ENCODE measurements around the gene F8. TPM values are rescaled to one million over a fixed set of nuclear protein-coding genes. Genes with fewer than 3 reads are reported as not detected.
"Not testable (repeated sequence)": the region's sequence is repeated elsewhere in the genome, so short reads cannot be mapped to it uniquely, and the experiment has no call there.

F8 gene
- total RNA-seq, 1 donor from 2014 or later = 49.4 TPM

DNA sequence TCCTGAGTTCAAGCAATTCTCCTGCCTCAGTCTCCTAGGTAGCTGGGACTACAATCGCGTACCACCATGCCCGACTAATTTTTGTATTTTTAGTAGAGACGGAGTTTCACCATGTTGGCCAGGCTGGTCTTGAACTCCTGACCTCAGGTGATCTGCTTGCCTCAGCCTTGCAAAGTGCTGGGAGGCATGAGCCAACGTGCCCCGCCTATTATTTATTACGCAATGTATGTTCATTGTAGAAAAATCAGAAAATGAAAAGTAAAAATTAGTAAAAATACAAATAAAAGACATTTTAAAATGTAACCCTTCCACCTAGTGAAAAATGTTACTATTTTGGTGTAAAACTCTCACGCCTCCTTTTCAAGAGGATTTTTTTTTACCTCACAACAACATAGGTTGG is 122.2 kb downstream of the F8 start:
- ATAC-seq = no peak
- intact Hi-C loops (cut with micrococcal nuclease) = no loop called here
- no peak for DNase-seq

DNA sequence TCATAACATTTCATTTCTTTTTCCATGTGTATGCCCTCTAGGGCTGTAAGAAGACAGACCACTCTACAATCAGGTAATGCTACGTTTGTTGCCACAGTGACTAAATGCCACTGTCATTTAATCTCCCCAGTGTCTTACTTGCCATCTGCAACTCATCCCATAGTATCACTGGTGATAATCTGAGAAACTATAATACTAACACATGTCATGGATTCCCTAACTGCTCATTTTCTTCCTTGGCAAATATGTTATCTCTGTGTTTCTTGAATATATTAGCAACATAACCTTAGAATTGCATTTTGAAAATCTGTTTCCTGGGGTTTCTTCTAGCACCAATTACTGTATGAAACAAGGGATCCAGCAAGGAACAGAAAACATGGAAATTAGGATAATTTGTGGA is 130.2 kb downstream of the F8 start:
- ATAC-seq = no peak
- intact Hi-C loops (cut with micrococcal nuclease) = no loop called here

DNA sequence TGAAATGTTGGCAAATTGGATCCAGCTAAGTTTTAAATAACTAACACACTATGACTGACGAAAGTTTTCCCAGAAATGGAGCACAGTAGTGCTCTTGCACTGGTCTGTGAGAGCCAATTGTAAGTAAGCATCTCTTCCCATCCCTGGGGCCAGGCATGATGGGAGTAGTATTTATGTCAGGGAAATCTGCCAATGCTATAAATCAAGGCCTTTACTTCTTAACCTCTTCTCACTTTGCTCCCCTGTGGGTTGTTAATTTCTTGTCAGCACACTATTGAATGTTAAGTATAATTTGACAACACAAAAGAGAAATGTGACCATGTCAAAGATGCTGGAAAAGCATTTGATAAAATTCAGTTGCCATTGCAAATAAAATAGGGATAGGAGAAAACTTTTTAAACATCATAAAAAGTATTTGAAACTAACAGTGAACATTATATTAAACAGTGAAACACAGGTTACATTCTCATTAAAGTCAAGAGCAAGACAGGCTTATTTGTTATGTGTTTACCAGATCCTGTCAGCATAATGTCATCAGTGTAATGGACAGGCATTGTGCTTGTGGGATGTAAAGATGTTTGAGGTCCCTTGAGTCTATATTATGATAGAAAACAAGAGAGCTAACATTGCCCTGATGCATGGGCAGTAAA is 131.4 kb downstream of the F8 start:
- ATAC-seq (no peak), DNase-seq (no peak)
- intact Hi-C loops (cut with micrococcal nuclease) = no loop called here

More for the DNA sequence above, 130.2 kb downstream of the F8 start:
- no peak for DNase-seq

DNA sequence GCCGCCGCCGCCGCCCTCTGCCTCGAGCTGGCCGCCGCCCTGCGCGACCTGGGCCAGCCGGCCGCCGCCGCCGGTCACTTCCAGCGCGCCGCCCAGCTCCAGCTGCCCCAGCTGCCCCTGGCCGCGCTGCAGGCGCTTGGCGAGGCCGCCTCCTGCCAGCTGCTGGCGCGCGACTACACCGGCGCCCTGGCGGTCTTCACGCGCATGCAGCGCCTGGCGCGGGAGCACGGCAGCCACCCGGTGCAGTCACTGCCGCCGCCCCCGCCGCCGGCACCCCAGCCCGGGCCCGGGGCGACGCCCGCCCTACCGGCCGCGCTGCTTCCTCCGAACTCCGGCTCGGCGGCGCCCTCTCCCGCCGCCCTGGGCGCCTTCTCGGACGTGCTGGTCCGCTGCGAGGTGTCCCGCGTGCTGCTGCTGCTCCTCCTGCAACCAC is 135.7 kb downstream of the F8 start:
- intact Hi-C loops (cut with micrococcal nuclease); DNase-seq: not testable (repeated sequence)
- peak; percentile 68 for ATAC-seq

DNA sequence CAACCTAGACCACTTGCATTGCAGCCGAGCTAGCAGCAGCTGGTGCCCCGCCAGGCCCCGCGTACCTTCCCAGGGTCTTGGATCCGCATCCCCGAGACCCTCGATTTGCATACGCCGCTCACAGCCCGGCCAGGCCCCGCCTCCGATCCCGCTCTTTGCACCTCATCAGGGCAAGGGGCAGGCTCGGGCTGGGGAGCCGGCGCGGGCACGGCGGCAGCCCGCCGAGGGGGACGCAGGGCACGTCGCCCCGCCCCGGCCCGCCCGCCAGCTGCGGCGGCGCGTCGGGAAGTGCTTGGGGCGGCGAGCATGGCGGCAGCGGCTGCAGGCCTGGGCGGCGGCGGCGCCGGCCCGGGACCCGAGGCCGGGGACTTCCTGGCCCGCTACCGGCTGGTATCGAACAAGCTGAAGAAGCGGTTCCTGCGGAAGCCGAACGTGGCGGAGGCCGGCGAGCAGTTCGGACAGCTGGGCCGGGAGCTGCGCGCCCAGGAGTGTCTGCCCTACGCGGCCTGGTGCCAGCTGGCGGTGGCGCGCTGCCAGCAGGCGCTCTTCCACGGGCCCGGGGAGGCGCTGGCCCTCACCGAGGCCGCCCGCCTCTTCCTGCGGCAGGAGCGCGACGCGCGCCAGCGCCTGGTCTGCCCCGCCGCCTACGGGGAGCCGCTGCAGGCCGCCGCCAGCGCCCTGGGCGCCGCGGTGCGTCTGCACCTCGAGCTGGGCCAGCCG is 136.3 kb downstream of the F8 start, which contains the start of gene F8A1:
Gene F8A1 (plus strand): TSS at position 287 of the 720 bp plus-strand sequence. CDS start 20 bp downstream, at position 307.
- intact Hi-C loops (cut with micrococcal nuclease) = not testable (repeated sequence)
- DNase-seq = peak; percentile 77
- ATAC-seq = peak; percentile 90

DNA sequence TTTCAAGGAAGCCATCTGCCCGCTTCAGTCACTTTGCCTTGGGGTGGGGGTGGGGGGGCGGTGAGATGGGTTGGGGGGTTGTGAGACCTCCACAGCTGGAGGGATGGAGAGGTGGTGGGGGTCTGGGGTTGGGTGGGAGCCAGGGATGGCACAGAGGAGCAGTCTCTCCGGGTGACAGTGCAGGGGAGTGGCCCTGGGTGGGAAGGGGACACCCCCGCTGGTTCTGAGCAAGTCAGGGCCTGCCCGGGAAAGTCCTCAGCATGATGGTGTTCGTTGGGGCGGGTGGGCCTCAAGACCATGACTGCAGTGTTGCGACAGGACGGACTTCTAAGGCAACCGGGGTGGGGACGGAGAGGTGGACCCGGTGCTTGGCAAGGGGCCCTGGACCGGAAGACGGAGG is 137.0 kb downstream of the F8 start:
- DNase-seq; intact Hi-C loops (cut with micrococcal nuclease): not testable (repeated sequence)
- ATAC-seq = peak; percentile 11

DNA sequence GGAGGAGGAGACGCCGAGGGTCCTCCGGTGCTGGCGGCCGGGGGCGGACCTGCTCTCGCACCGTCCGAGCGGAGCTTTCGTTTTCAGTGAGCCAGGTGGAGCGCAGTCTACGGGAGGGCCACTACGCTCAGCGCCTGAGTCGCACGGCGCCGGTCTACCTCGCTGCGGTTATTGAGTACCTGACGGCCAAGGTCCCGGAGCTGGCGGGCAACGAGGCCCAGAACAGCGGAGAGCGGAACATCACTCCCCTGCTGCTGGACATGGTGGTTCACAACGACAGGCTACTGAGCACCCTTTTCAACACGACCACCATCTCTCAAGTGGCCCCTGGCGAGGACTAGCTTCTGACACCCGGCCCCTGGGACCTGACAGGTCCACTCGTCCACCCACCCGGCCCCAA is 137.5 kb downstream of the F8 start:
- DNase-seq = peak; percentile 18
- intact Hi-C loops (cut with micrococcal nuclease); ATAC-seq: not testable (repeated sequence)

DNA sequence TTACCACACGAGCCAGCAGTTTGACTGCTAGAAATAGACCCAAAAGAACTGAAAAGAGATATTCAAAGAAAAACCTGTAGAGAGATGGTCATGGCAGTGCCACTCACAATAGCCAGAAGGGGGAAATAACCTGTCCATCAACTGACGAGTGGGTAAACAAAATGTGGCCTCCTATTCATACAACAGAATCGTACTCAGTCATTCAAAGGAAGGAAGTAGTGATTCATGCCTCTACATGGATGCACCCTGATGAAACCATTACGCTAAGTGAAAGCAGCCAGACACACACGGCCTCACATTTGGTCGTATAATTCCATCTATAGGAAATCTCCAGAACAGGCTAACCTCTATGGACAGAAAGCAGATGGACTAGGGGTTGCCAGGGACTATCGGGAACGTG is 138.5 kb downstream of the F8 start:
- DNase-seq; intact Hi-C loops (cut with micrococcal nuclease); ATAC-seq: not testable (repeated sequence)

DNA sequence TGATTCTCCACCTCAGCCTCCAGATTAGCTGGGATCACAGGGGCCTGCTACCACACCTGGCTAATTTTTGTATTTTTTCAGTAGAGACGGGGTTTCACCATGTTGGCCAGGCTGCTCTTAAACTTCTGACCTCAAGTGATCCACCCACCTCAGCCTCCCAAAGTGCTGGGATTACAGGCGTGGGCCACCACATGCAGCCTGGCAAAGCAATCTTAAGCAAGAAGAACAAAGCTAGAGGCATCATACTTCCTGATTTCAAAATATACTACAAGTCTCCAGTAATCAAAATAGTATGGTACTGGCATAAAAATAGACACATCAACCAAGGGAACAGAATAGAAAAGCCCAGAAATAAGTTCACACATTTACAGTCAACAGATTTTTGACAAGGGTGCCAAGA is 149.2 kb downstream of the F8 start:
- ATAC-seq = no peak
- intact Hi-C loops (cut with micrococcal nuclease) = no loop called here
- DNase-seq = no peak

DNA sequence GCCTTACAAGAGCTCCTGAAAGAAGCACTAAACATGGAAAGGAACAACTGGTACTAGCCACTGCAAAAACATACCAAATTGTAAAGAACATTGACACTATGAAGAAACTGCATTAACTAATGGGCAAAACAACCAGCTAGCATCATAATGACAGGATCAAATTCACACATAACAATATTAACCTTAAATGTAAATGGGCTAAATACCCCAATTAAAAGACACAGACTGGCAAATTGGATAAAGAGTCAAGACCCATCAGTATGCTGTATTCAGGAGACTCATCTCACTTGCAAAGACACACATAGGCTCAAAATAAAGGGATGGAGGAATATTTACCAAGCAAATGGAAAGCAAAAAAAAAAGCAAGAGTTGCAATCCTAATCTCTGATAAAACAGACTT is 154.0 kb downstream of the F8 start:
- intact Hi-C loops (cut with micrococcal nuclease); DNase-seq; ATAC-seq: not testable (repeated sequence)

DNA sequence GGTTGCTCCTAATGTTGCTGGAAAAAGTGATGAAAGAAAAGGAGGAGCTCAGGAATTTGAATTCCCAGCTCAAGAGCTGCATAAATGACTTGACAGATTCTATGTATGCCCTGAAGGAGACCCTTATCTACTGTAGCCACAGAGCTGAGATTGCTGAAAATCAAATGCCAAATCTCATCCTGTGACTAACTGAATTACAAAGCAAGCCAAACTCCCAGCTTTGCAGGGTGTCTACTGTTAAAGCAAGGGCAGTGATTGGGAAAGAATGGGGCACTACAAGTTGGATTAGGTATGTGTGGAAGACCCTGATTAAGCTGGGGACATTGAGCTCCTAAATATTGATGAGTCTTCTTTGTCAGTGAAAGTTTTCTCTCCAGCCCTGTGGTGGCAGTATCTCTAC is 167.3 kb downstream of the F8 start:
- no peak for DNase-seq
- intact Hi-C loops (cut with micrococcal nuclease) = no loop called here
- ATAC-seq = no peak

DNA sequence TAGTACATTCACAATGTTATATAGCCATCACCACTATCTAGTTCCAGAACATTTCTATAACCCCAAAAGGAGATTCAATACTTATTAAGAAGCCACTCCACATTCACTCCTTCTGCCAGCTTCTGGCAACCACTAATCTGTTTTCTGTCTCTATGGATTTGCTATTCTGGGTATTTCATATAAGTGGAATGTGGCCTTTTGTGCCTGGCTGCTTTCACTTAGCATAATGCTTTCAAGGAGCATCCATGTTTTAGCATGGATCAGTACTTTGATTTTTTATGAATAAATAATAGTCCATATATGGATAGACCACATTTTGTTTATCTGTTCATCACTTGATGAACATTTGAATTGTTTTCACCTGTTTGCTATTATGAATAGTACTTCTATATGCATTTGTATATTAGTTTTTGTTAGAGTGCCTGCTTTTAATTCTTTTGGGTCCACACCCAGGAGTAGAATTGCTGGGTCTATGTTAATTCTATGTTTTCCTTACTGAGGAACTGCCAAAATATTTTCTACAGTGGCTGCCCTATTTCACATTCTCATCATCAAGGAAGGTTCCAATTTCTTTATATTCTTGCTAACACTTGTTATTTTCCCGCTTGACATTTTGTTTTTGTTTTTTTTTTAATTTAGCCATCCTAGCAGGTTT is 171.4 kb downstream of the F8 start:
- intact Hi-C loops (cut with micrococcal nuclease) = no loop called here
- ATAC-seq (no peak), DNase-seq (no peak)

DNA sequence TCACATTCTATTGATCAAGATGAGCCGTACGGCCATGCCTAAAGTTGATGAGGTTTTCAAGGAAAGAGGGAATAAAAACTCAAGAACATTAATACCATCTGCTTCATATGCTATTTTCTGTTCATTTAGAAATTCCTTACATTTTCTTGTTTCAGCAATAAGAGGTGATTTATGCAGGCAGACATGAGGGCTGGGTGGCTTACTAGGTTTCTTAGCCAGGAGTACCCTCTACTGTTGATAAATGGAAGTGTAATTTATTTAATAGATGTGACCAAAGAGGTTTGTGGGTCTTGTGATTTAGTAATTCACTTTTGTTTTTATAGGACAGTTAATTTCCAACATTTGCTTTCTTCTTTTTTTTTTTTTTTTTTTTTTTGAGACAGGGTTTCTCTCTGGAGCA is 181.7 kb downstream of the F8 start:
- intact Hi-C loops (cut with micrococcal nuclease) = no loop called here
- ATAC-seq (peak; percentile 25), DNase-seq (no peak)

DNA sequence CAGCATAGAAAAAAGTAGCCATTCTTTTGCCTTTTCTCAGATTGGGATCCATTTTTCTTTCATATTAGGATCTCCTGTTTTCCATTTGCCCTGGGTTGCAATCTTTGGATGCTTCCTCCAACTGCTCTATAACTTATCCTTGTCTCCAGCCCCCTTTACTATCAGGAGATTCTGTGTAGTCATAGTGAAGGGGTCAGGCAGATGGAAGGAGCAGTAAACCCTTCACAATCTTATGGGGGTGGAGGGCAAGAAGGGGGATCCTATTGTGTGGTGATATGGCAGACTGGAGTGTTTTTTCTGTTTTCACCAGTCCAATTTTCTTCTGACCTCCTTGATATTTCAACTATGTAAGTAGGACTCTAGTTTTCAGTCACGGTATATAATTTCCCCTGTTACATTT is 186.4 kb downstream of the F8 start:
- ATAC-seq = no peak
- intact Hi-C loops (cut with micrococcal nuclease) = no loop called here
- DNase-seq = no peak

DNA sequence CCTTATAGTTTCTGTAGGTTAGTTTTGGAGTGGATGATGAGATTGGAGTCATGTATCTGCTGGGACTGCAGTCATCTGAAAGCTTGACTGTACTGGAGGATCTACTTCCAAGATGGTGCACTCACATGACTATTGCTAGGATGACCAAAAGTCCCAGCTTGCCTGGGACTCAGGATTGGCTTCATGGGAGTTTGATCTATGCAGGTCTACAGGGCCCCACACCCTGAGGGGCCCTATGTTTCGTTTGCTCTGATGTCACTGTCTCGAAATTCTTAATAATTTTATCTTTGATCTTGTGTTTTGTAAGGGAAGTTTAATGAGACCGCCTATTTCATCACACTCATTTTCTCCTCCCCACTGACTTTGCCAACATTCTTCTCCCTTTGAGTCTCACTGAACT is 188.0 kb downstream of the F8 start, which contains the start of gene SMIM9:
Gene SMIM9 (minus strand): TSS at position 101 of the 400 bp plus-strand sequence. CDS start 3,806 bp downstream, outside the sequence.
- DNase-seq (no peak), ATAC-seq (no peak)
- intact Hi-C loops (cut with micrococcal nuclease) = no loop called here

DNA sequence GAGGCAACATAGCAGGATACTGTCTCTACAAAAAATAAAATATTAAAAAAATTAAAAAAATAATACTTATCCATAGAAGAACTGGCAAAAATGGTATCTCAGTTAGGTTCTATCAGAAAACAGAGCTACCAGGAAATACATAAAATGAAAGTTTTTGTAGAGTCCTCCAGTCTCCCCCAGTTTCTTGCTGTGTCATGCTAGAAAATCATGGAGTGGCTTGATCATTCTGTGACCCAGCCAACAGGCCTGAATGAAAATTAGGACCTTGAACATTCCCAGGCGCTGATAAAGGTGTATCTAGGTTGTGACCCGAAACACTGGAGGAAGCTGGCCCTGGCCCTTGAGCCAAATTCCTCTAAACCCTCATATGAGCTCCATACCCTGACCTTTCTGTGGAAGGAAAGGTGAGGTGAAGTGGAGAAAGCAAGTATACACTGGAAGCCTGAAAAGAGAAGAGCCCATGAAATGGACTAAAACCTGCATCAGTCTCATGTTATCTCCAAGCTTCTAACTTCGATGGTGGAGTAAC is 188.7 kb downstream of the F8 start:
- no peak for ATAC-seq
- intact Hi-C loops (cut with micrococcal nuclease) = no loop called here
- DNase-seq = no peak

DNA sequence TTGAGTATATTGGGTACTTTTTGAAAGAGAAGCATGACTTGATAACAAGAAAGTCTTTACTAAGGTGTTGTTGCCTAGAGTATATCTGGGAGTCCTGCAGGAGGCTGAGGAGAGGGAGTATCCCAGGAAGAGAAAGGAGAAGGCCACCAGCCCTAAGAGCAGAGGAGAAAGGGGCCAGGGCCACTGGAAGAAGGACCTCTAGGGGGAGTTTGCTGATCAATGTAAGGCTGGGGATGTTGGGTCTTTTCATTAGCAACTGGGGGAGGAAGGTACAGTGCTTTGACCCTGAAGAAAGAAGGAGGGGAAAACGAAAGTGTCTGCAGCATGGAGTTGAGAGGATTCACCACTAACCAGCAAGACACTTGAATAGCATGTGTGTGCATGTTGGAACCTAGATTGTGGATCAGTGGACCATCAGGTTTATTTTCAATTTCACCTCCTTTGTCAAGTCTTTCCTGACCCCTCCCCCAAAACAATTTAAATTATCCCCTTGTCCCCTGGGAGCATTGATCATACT is 192.5 kb downstream of the F8 start:
- no peak for ATAC-seq
- intact Hi-C loops (cut with micrococcal nuclease) = no loop called here
- DNase-seq = no peak

DNA sequence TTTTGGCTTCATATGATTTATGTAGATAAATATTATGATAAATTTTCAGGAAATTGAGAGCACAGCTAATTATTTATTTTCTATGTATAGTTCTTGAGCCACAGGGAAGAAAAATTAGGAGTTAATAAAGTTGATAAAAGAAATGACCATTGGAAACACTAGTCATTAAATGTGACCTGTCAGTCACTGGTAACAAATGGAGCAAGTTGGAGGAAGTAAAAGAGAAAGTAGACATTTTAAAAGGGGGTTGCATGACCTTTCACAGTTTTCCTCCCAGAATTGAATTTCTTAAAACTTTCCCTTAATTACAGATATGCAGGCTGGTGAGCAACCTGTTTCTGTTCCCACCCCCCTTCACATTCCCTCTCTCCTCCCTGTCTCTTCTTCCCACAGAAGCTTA is 193.4 kb downstream of the F8 start:
- no peak for DNase-seq
- intact Hi-C loops (cut with micrococcal nuclease) = no loop called here
- no peak for ATAC-seq

DNA sequence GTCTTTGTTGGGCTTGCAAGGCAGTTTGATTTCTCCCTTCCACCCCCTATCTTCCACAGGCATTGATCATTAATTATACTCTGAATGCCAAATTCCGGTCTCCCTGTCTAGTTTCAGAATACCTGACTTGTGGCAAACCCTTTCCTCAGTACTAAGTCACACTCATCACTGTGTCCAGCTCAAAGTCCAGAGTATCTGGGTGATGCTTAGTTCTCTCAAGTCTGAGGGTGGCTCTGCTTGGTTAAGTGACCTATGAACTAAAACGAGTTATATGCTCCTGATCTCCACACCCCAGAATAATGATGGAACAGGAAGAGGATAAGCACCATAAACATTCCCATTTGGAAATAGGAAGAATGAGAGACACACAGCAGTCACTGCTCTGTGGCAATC is 194.5 kb downstream of the F8 start:
- intact Hi-C loops (cut with micrococcal nuclease) = no loop called here
- ATAC-seq = no peak
- DNase-seq = no peak
